GM23338 (cell line): ENCODE results near the gene AP4B1. TPM values are rescaled to one million over a fixed set of nuclear protein-coding genes. Genes with fewer than 3 reads are reported as not detected.

Source experiments
- ATAC-seq: fragments of 200-7000 bp; cut with Tn5 transposase; 3 replicates; pipeline ENCODE4 v1.9.1; 2020
- DNase-seq: peaks from one replicate; pipeline ENCODE4 v3.0.0-alpha.2; 2015; ENCODE audit warnings: low spot score
- H2AFZ ChIP-seq: fragments of 200-600 bp; sonication (generic); 2 replicates; pipeline ENCODE4 v1.8.0; 2016; ENCODE audit warnings: antibody characterized with exemption, mild to moderate bottlenecking, moderate library complexity
- H3F3A ChIP-seq: fragments of 200-600 bp; sonication (generic); replicated peaks from 2 replicates; pipeline ENCODE4 v1.8.0; 2017; ENCODE audit warnings: antibody characterized with exemption, mixed run types, low read depth
- H3K27ac ChIP-seq: fragments of 200-600 bp; sonication (generic); 2 replicates; pipeline ENCODE4 v1.6.1; 2016; ENCODE audit warnings: low read depth
- H3K27me3 ChIP-seq: fragments of 200-600 bp; sonication (generic); 2 replicates; pipeline ENCODE4 v1.8.0; 2016; ENCODE audit warnings: mild to moderate bottlenecking, mixed run types, moderate library complexity; ENCODE audit not compliant: insufficient read depth
- H3K36me3 ChIP-seq: fragments of 200-600 bp; sonication (generic); 2 replicates; pipeline ENCODE4 v1.8.0; 2016; ENCODE audit warnings: mild to moderate bottlenecking; ENCODE audit not compliant: insufficient read depth
- H3K4me1 ChIP-seq: fragments of 200-600 bp; sonication (generic); 2 replicates; pipeline ENCODE4 v1.8.0; 2016; ENCODE audit warnings: mild to moderate bottlenecking, moderate library complexity; ENCODE audit not compliant: insufficient read depth
- H3K4me2 ChIP-seq: fragments of 200-600 bp; sonication (generic); 2 replicates; pipeline ENCODE4 v1.7.1; 2017; ENCODE audit warnings: mixed run types
- H3K4me3 ChIP-seq: fragments of 200-600 bp; sonication (generic); 2 replicates; pipeline ENCODE4 v1.6.1; 2016; ENCODE audit warnings: mixed run types
- H3K79me2 ChIP-seq: fragments of 200-600 bp; sonication (generic); replicated peaks from 2 replicates; pipeline ENCODE4 v1.8.0; 2017; ENCODE audit warnings: mild to moderate bottlenecking; ENCODE audit not compliant: insufficient read depth
- H3K9me2 ChIP-seq: fragments of 200-600 bp; sonication (generic); 2 replicates; pipeline ENCODE4 v1.8.0; 2017; ENCODE audit not compliant: insufficient read depth
- H4K20me1 ChIP-seq: fragments of 200-600 bp; sonication (generic); replicated peaks from 2 replicates; pipeline ENCODE4 v1.8.0; 2017; ENCODE audit warnings: mild to moderate bottlenecking; ENCODE audit not compliant: insufficient read depth
- H3K27ac Mint-ChIP-seq: 2 replicates; pipeline ENCODE4 v1.8.0; 2020; ENCODE audit warnings: inconsistent platforms, mild to moderate bottlenecking, moderate library complexity, mixed read lengths
- H3K27me3 Mint-ChIP-seq: 3 replicates; pipeline ENCODE4 v1.8.0; 2022; ENCODE audit warnings: low read depth, mild to moderate bottlenecking, moderate library complexity, mixed read lengths, inconsistent platforms; ENCODE audit not compliant: insufficient read depth, poor library complexity
- H3K36me3 Mint-ChIP-seq: 3 replicates; pipeline ENCODE4 v1.8.0; 2021; ENCODE audit warnings: low read depth, mild to moderate bottlenecking, inconsistent platforms, moderate library complexity, mixed read lengths
- H3K4me1 Mint-ChIP-seq: 3 replicates; pipeline ENCODE4 v1.8.0; 2020; ENCODE audit warnings: mild to moderate bottlenecking, inconsistent platforms, mixed read lengths
- H3K4me3 Mint-ChIP-seq: 3 replicates; pipeline ENCODE4 v1.8.0; 2021; ENCODE audit warnings: moderate library complexity, mild to moderate bottlenecking, inconsistent platforms, mixed read lengths
- H3K9me3 Mint-ChIP-seq: 3 replicates; pipeline ENCODE4 v1.8.0; 2020; ENCODE audit warnings: moderate library complexity, mild to moderate bottlenecking, inconsistent platforms, mixed read lengths
- CREB1 ChIP-seq: fragments of 250-450 bp; sonication (Bioruptor Pico); IDR thresholded peaks from 2 replicates; pipeline ENCODE4 v1.5.0; 2020; ENCODE audit warnings: low read depth, mild to moderate bottlenecking, moderate library complexity
- EZH2 ChIP-seq: fragments of 200-600 bp; sonication (generic); IDR thresholded peaks from one replicate; pipeline ENCODE4 v1.8.0; 2017; ENCODE audit warnings: antibody characterized with exemption, mild to moderate bottlenecking, low read depth; ENCODE audit not compliant: unreplicated experiment
- EZH2phosphoT487 ChIP-seq: fragments of 200-600 bp; sonication (generic); IDR thresholded peaks from one replicate; pipeline ENCODE4 v1.8.1; 2018; ENCODE audit warnings: antibody characterized with exemption; ENCODE audit not compliant: unreplicated experiment
- JUNB ChIP-seq: IDR thresholded peaks from one replicate; pipeline ENCODE4 v1.6.1; 2016; ENCODE audit warnings: antibody characterized with exemption; ENCODE audit not compliant: unreplicated experiment
- NANOG ChIP-seq: IDR thresholded peaks from 2 replicates; pipeline ENCODE4 v1.6.1; 2016; ENCODE audit warnings: antibody characterized with exemption, borderline replicate concordance
- POLR2AphosphoS5 ChIP-seq: IDR thresholded peaks from 2 replicates; pipeline ENCODE4 v1.6.1; 2016; ENCODE audit warnings: antibody characterized with exemption, low read depth
- STAT1 ChIP-seq: IDR thresholded peaks from one replicate; pipeline ENCODE4 v1.6.1; 2016; ENCODE audit warnings: antibody characterized with exemption; ENCODE audit not compliant: unreplicated experiment
- ZNF114 ChIP-seq: fragments of 250-450 bp; sonication (Bioruptor Pico); IDR thresholded peaks from 2 replicates; pipeline ENCODE4 v1.5.0; 2020; ENCODE audit warnings: mild to moderate bottlenecking, moderate library complexity
- ZNF331 ChIP-seq: fragments of 250-450 bp; sonication (Bioruptor Pico); IDR thresholded peaks from 2 replicates; pipeline ENCODE4 v1.5.0; 2020; ENCODE audit warnings: low read depth, mild to moderate bottlenecking, moderate library complexity
- polyA plus RNA-seq: library from polyadenylated mRNA; unstranded; fragments of >200 nt; fragmentation: Nextera tagmentation; extraction: Ambion mirVana; gene quantifications from 2 replicates; pipeline ENCODE4 v1.2.1, GENCODE V29; 2016
- total RNA-seq: library from RNA; depleted of rRNA; stranded (reverse); fragments of >200 nt; shearing (Covaris generic); gene quantifications from 2 replicates; pipeline ENCODE4 v1.2.3, GENCODE V29; 2014
- TF ChIP-seq, protein P1 (sequence below): IDR thresholded peaks from 2 replicates; pipeline ENCODE4 v1.6.1; 2016; ENCODE audit warnings: antibody characterized with exemption
- TF ChIP-seq, protein P2 (sequence below), 2 experiments: fragments of 200-600 bp in 1 of 2; sonication (generic) in 1 of 2; conservative IDR thresholded peaks; 2 replicates each; pipeline versions ENCODE4 v1.5.1 to v1.6.1; 2016 to 2017; ENCODE audit warnings: antibody characterized with exemption in 2 of 2, low read depth in 2 of 2, mild to moderate bottlenecking in 2 of 2, moderate library complexity in 1 of 2
- TF ChIP-seq, protein P3 (sequence below): fragments of 250-450 bp; sonication (Bioruptor Pico); IDR thresholded peaks from 2 replicates; pipeline ENCODE4 v1.5.0; 2020; ENCODE audit warnings: mild to moderate bottlenecking, moderate library complexity
- TF ChIP-seq, protein P4 (sequence below): IDR thresholded peaks from one replicate; pipeline ENCODE4 v1.6.1; 2018; ENCODE audit warnings: antibody characterized with exemption; ENCODE audit not compliant: unreplicated experiment

Gene AP4B1
- total and polyA plus RNA-seq, 2 experiments from 2014 or later: 7.5 to 13.4 TPM

DNA sequence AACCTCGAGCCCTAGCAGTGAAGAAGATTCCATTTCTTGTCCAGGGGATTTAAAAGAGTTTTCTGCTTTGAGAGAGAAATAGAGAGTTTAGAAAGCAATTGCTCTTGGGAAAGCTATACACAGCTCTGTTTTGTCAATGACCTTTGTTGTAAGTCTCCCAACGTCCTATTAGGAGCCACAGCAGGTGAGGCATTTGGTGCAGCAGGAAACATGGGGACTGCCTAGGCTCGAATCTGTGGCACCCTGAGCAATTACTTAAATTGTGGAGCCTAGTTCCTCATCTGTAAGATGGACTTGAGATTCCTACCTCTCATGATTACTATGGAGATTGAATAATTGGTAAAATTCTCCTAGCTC lies 8.7 kb upstream of the AP4B1 start:
- TF ChIP-seq, protein P1, sequence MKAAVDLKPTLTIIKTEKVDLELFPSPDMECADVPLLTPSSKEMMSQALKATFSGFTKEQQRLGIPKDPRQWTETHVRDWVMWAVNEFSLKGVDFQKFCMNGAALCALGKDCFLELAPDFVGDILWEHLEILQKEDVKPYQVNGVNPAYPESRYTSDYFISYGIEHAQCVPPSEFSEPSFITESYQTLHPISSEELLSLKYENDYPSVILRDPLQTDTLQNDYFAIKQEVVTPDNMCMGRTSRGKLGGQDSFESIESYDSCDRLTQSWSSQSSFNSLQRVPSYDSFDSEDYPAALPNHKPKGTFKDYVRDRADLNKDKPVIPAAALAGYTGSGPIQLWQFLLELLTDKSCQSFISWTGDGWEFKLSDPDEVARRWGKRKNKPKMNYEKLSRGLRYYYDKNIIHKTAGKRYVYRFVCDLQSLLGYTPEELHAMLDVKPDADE: no peak
- TF ChIP-seq, protein P2, sequence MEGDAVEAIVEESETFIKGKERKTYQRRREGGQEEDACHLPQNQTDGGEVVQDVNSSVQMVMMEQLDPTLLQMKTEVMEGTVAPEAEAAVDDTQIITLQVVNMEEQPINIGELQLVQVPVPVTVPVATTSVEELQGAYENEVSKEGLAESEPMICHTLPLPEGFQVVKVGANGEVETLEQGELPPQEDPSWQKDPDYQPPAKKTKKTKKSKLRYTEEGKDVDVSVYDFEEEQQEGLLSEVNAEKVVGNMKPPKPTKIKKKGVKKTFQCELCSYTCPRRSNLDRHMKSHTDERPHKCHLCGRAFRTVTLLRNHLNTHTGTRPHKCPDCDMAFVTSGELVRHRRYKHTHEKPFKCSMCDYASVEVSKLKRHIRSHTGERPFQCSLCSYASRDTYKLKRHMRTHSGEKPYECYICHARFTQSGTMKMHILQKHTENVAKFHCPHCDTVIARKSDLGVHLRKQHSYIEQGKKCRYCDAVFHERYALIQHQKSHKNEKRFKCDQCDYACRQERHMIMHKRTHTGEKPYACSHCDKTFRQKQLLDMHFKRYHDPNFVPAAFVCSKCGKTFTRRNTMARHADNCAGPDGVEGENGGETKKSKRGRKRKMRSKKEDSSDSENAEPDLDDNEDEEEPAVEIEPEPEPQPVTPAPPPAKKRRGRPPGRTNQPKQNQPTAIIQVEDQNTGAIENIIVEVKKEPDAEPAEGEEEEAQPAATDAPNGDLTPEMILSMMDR (conservative IDR thresholded peaks at IDR 0.05; ENCODE audit: low read depth in 2 of 2): no peak
- TF ChIP-seq CREB1 (CRISPR knock-in tag) (no peak), JUNB (no peak), NANOG (no peak), POLR2AphosphoS5 (no peak), EZH2phosphoT487 (no peak), ZNF331 (no peak), EZH2 (no peak), ZNF114 (no peak), STAT1 (no peak)
- TF ChIP-seq, protein P3, sequence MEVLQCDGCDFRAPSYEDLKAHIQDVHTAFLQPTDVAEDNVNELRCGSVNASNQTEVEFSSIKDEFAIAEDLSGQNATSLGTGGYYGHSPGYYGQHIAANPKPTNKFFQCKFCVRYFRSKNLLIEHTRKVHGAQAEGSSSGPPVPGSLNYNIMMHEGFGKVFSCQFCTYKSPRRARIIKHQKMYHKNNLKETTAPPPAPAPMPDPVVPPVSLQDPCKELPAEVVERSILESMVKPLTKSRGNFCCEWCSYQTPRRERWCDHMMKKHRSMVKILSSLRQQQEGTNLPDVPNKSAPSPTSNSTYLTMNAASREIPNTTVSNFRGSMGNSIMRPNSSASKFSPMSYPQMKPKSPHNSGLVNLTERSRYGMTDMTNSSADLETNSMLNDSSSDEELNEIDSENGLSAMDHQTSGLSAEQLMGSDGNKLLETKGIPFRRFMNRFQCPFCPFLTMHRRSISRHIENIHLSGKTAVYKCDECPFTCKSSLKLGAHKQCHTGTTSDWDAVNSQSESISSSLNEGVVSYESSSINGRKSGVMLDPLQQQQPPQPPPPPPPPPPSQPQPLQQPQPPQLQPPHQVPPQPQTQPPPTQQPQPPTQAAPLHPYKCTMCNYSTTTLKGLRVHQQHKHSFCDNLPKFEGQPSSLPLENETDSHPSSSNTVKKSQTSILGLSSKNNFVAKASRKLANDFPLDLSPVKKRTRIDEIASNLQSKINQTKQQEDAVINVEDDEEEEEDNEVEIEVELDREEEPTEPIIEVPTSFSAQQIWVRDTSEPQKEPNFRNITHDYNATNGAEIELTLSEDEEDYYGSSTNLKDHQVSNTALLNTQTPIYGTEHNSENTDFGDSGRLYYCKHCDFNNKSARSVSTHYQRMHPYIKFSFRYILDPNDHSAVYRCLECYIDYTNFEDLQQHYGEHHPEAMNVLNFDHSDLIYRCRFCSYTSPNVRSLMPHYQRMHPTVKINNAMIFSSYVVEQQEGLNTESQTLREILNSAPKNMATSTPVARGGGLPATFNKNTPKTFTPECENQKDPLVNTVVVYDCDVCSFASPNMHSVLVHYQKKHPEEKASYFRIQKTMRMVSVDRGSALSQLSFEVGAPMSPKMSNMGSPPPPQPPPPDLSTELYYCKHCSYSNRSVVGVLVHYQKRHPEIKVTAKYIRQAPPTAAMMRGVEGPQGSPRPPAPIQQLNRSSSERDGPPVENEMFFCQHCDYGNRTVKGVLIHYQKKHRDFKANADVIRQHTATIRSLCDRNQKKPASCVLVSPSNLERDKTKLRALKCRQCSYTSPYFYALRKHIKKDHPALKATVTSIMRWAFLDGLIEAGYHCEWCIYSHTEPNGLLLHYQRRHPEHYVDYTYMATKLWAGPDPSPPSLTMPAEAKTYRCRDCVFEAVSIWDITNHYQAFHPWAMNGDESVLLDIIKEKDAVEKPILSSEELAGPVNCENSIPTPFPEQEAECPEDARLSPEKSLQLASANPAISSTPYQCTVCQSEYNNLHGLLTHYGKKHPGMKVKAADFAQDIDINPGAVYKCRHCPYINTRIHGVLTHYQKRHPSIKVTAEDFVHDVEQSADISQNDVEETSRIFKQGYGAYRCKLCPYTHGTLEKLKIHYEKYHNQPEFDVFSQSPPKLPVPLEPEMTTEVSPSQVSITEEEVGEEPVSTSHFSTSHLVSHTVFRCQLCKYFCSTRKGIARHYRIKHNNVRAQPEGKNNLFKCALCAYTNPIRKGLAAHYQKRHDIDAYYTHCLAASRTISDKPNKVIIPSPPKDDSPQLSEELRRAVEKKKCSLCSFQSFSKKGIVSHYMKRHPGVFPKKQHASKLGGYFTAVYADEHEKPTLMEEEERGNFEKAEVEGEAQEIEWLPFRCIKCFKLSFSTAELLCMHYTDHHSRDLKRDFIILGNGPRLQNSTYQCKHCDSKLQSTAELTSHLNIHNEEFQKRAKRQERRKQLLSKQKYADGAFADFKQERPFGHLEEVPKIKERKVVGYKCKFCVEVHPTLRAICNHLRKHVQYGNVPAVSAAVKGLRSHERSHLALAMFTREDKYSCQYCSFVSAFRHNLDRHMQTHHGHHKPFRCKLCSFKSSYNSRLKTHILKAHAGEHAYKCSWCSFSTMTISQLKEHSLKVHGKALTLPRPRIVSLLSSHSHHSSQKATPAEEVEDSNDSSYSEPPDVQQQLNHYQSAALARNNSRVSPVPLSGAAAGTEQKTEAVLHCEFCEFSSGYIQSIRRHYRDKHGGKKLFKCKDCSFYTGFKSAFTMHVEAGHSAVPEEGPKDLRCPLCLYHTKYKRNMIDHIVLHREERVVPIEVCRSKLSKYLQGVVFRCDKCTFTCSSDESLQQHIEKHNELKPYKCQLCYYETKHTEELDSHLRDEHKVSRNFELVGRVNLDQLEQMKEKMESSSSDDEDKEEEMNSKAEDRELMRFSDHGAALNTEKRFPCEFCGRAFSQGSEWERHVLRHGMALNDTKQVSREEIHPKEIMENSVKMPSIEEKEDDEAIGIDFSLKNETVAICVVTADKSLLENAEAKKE (CRISPR knock-in tag): no peak
- TF ChIP-seq, protein P4, sequence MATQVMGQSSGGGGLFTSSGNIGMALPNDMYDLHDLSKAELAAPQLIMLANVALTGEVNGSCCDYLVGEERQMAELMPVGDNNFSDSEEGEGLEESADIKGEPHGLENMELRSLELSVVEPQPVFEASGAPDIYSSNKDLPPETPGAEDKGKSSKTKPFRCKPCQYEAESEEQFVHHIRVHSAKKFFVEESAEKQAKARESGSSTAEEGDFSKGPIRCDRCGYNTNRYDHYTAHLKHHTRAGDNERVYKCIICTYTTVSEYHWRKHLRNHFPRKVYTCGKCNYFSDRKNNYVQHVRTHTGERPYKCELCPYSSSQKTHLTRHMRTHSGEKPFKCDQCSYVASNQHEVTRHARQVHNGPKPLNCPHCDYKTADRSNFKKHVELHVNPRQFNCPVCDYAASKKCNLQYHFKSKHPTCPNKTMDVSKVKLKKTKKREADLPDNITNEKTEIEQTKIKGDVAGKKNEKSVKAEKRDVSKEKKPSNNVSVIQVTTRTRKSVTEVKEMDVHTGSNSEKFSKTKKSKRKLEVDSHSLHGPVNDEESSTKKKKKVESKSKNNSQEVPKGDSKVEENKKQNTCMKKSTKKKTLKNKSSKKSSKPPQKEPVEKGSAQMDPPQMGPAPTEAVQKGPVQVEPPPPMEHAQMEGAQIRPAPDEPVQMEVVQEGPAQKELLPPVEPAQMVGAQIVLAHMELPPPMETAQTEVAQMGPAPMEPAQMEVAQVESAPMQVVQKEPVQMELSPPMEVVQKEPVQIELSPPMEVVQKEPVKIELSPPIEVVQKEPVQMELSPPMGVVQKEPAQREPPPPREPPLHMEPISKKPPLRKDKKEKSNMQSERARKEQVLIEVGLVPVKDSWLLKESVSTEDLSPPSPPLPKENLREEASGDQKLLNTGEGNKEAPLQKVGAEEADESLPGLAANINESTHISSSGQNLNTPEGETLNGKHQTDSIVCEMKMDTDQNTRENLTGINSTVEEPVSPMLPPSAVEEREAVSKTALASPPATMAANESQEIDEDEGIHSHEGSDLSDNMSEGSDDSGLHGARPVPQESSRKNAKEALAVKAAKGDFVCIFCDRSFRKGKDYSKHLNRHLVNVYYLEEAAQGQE: no peak
- no peaks in the 10 kb centered on the region for H3K27me3 Mint-ChIP-seq
- H3K4me3 ChIP-seq: no peak overlapping the region
- H3K4me3 Mint-ChIP-seq: no peak overlapping the region
- no peaks in the 10 kb centered on the region for H3K27me3 ChIP-seq
- no peaks in the 10 kb centered on the region for H3K4me1 ChIP-seq
- H3K27ac ChIP-seq: no peak overlapping the region
- peaks cover 3% of the 10 kb centered on the region; the same call in 1 of the 3 replicates for H3K4me1 Mint-ChIP-seq
- H3K79me2 ChIP-seq: no peaks in the 10 kb centered on the region
- H3K36me3 Mint-ChIP-seq: peaks cover 12% of the 10 kb centered on the region
- H3K36me3 ChIP-seq: peaks cover 18% of the 10 kb centered on the region
- H3K9me3 Mint-ChIP-seq: no peaks in the 10 kb centered on the region
- no peaks in the 10 kb centered on the region; the same call in 1 of the 2 replicates for H4K20me1 ChIP-seq
- H3F3A ChIP-seq: no peaks in the 10 kb centered on the region
- DNase-seq (no peak), ATAC-seq (no peak)
- H3K27ac Mint-ChIP-seq: no peak overlapping the region
- no peak overlapping the region for H2AFZ ChIP-seq
- H3K4me2 ChIP-seq: no peak overlapping the region
- H3K9me2 ChIP-seq: no peaks in the 10 kb centered on the region
